Measurements from ENCODE around the gene OR4C6.

OR4C6 gene

GRCh38 chr11:55661901-55662300 lies at the start of gene OR4C6:
Gene OR4C6, plus strand, starts transcription at chr11:55662201. Its CDS starts 2,966 bp downstream, at chr11:55665167.
- DNase-seq (ENCODE audit: low read depth in 2 of 2): no peak

- DNase-seq (ENCODE audit: low read depth in 2 of 2): no peak
These were observed 37.5 kb upstream of the OR4C6 start for GRCh38 chr11:55624531-55624930.

GRCh38 chr11:55634813-55635212 lies 27.2 kb upstream of the OR4C6 start, which contains the start of gene OR4P4:
Gene OR4P4, plus strand, starts transcription at chr11:55635113.
- DNase-seq (ENCODE audit: low read depth in 2 of 2): no peak

GRCh38 chr11:55648027-55648426 lies 14.0 kb upstream of the OR4C6 start, which contains the start of gene OR4S2:
Gene OR4S2, plus strand, starts transcription at chr11:55648327. Its CDS starts 2,577 bp downstream, at chr11:55650904.
- no peak for DNase-seq (ENCODE audit: low read depth in 2 of 2)

GRCh38 chr11:55652560-55652959 lies 9.4 kb upstream of the OR4C6 start:
- DNase-seq (ENCODE audit: low read depth in 2 of 2): no peak

- no peak for DNase-seq (ENCODE audit: low read depth in 2 of 2)
These were observed 6.9 kb upstream of the OR4C6 start for GRCh38 chr11:55655096-55655495.

GRCh38 chr11:55658031-55658573 lies 3.9 kb upstream of the OR4C6 start:
- no peak for DNase-seq (ENCODE audit: low read depth in 2 of 2)

- no peak for DNase-seq (ENCODE audit: low read depth in 2 of 2)
These were observed 3.4 kb upstream of the OR4C6 start for GRCh38 chr11:55658608-55659007.

GRCh38 chr11:55669376-55669775 lies 7.4 kb downstream of the OR4C6 start:
- no peak for DNase-seq (ENCODE audit: low read depth in 2 of 2)

GRCh38 chr11:55673860-55674259 lies 11.9 kb downstream of the OR4C6 start:
- no peak for DNase-seq (ENCODE audit: low read depth in 2 of 2)

- no peak for DNase-seq (ENCODE audit: low read depth in 2 of 2)
These were observed 35.8 kb downstream of the OR4C6 start for GRCh38 chr11:55697817-55698216.

GRCh38 chr11:55701429-55701828 lies 39.4 kb downstream of the OR4C6 start:
- DNase-seq (ENCODE audit: low read depth in 2 of 2): no peak

GRCh38 chr11:55707029-55707428 lies 45.0 kb downstream of the OR4C6 start:
- DNase-seq (ENCODE audit: low read depth in 2 of 2): no peak

- DNase-seq (ENCODE audit: low read depth in 2 of 2): peak in 1 of 2 donors; percentile 4
These were observed 53.2 kb downstream of the OR4C6 start for GRCh38 chr11:55714982-55715888.
